Measurements from ENCODE around the gene TSKU. TPM values are rescaled to one million over a fixed set of nuclear protein-coding genes. Genes with fewer than 3 reads are reported as not detected.
A peak's percentile ranks its signal among the peaks of the same experiment; 100 is the strongest.

TSKU gene
- total RNA-seq, 2 donors from 2014 or later = 39.6 to 41.3 TPM

GRCh38 chr11:76747915-76748860 lies 35.0 kb upstream of the TSKU start:
- DNase-seq = no peak
- Histone ChIP-seq H3K4me1 (no peaks in the 10 kb centered on the region), H3K9me3 (no peaks in the 10 kb centered on the region), H3K4me3 (no peak overlapping the region), H3K36me3 (no peaks in the 10 kb centered on the region), H3K9ac (ENCODE audit: low read depth in 2 of 2, low read length in 2 of 2) (peak overlapping the region in 1 of 2 donors; percentile 29), H3K27ac (no peak overlapping the region), H3K27me3 (no peaks in the 10 kb centered on the region)
- intact Hi-C loops (cut with DNase I) = no loop called here
- TF ChIP-seq CTCF (IDR thresholded peaks at IDR 0.05) = no peak

GRCh38 chr11:76748948-76749347 lies 34.2 kb upstream of the TSKU start:
- no peak for DNase-seq
- Histone ChIP-seq H3K4me3 (no peak overlapping the region), H3K9me3 (no peaks in the 10 kb centered on the region), H3K27me3 (no peaks in the 10 kb centered on the region), H3K9ac (ENCODE audit: low read depth in 2 of 2, low read length in 2 of 2) (no peak overlapping the region), H3K36me3 (no peaks in the 10 kb centered on the region), H3K27ac (no peak overlapping the region), H3K4me1 (no peaks in the 10 kb centered on the region)
- no peak for TF ChIP-seq CTCF (IDR thresholded peaks at IDR 0.05)
- intact Hi-C loops (cut with DNase I) = no loop called here

- Histone ChIP-seq H3K9me3 (no peaks in the 10 kb centered on the region), H3K4me3 (no peak overlapping the region), H3K4me1 (no peaks in the 10 kb centered on the region), H3K36me3 (no peaks in the 10 kb centered on the region), H3K9ac (ENCODE audit: low read depth in 2 of 2, low read length in 2 of 2) (no peak overlapping the region), H3K27ac (no peak overlapping the region), H3K27me3 (no peaks in the 10 kb centered on the region)
- no peak for TF ChIP-seq CTCF (IDR thresholded peaks at IDR 0.05)
- intact Hi-C loops (cut with DNase I) = no loop called here
- DNase-seq = no peak
These were observed 33.1 kb upstream of the TSKU start for GRCh38 chr11:76750067-76750466.

- no peaks in the 10 kb centered on the region for H3K27me3 ChIP-seq
- no peak overlapping the region for H3K27ac ChIP-seq
- H3K4me3 ChIP-seq = no peak overlapping the region
- TF ChIP-seq CTCF (IDR thresholded peaks at IDR 0.05) = no peak
- H3K36me3 ChIP-seq = no peaks in the 10 kb centered on the region
- intact Hi-C loops (cut with DNase I) = no loop called here
- no peaks in the 10 kb centered on the region for H3K9me3 ChIP-seq
- DNase-seq = no peak
- no peaks in the 10 kb centered on the region for H3K4me1 ChIP-seq
- no peak overlapping the region for H3K9ac ChIP-seq (ENCODE audit: low read depth in 2 of 2, low read length in 2 of 2)
These were observed 32.4 kb upstream of the TSKU start for GRCh38 chr11:76750746-76751145.

GRCh38 chr11:76752321-76753143 lies 30.6 kb upstream of the TSKU start:
- H3K9me3 ChIP-seq = no peaks in the 10 kb centered on the region
- no peaks in the 10 kb centered on the region for H3K27me3 ChIP-seq
- H3K9ac ChIP-seq (ENCODE audit: low read depth in 2 of 2, low read length in 2 of 2) = no peak overlapping the region
- H3K36me3 ChIP-seq = no peaks in the 10 kb centered on the region
- no peak overlapping the region for H3K4me3 ChIP-seq
- peaks cover 4% of the 10 kb centered on the region for H3K4me1 ChIP-seq
- no peak overlapping the region for H3K27ac ChIP-seq
- no peak for TF ChIP-seq CTCF (IDR thresholded peaks at IDR 0.05)
- intact Hi-C loops (cut with DNase I) = no loop called here
- DNase-seq = peak; percentile 90
